WTC11 (cell line): ENCODE results near the gene OBSCN.

Experiments
- CTCF ChIP-seq: fragments of 200-600 bp; IDR thresholded peaks from 2 replicates; pipeline ENCODE4 v1.8.0; 2022; ENCODE audit warnings: antibody characterized with exemption
- ESRRA ChIP-seq: sonication (generic); formaldehyde crosslinking; IDR thresholded peaks from 2 replicates; pipeline ENCODE4 v1.8.1; 2022; ENCODE audit warnings: mild to moderate bottlenecking, missing genetic modification reagents, borderline replicate concordance

GRCh38 chr1:228308085-228308601 lies 100.3 kb downstream of the OBSCN start:
- no peak for TF ChIP-seq CTCF
- TF ChIP-seq ESRRA = no peak
